ENCODE measurements around the gene TMEM256.
A peak's percentile ranks its signal among the peaks of the same experiment; 100 is the strongest.
"Not testable (repeated sequence)": the region's sequence is repeated elsewhere in the genome, so short reads cannot be mapped to it uniquely, and the experiment has no call there.

TMEM256 gene

GRCh38 chr17:7383371-7383741 is 20.5 kb downstream of the TMEM256 start:
- no peak for DNase-seq (ENCODE audit: low spot score)

DNA sequence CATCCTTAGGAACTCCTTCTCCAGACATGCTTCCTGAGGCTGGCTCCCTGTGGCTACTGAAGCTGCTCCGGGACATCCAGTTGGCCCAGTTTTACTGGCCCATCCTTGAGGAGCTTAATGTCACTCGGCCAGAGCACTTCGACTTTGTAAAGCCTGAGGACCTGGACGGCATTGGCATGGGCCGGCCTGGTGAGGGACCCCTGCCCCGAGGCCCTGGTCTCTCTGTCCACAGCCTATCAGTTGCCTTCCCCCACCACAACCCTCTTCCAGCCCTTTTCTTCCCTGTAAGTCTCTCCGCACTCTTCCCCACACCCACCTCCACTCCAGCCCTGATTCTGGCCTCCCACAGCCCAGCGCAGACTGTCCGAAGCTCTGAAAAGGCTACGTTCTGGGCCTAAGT is 21.0 kb downstream of the TMEM256 start:
- no peak for DNase-seq (ENCODE audit: low spot score)

DNA sequence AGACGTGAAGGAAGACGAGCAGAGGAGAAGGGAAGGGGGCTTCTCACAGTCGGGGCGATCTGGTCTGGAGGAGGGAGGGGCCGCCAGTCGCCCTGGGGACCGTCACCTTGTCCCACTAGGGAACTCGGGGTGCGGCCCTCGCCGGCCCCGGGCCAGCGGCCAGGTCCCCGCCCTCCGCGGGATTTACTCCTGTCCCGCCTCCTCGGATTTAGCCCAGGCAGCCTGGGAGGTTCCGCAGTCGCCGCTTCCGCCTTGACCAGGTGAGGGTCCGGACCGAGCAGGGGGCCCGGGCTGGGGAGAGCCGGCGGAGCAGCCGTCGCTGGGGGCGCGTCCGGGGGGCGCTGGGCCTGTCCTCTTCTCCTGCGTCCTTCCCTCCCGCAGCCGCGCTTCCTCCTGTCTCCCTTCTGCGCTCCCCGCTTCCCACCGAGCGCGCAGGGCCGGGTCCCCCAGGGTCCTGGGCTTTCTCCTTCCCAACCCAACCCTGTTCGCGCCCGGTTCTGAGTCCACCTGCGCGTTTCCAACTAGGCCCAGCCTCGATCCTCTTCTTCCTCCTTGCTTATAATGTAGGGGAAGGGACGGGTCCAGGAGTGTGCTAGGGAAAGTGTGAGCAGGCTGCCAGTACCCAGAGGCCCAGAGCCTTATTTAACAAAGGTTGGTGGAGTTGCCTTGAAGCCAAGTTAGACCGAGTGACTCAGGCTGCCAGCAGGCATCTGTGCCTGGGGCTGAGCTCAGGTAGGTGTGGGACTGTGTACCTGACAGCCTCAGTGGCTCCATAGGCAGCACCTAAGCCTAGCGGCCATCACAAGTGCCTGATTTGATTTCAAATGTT is 22.8 kb downstream of the TMEM256 start, which contains the start of gene TNK1:
TSS of gene TNK1 (plus strand) at position 235 of the 829 bp plus-strand sequence. CDS start 1,838 bp downstream, outside the sequence.
- no peak for DNase-seq (ENCODE audit: low spot score)

GRCh38 chr17:7380321-7380720 is 23.6 kb downstream of the TMEM256 start:
- no peak for DNase-seq (ENCODE audit: low spot score)

DNA sequence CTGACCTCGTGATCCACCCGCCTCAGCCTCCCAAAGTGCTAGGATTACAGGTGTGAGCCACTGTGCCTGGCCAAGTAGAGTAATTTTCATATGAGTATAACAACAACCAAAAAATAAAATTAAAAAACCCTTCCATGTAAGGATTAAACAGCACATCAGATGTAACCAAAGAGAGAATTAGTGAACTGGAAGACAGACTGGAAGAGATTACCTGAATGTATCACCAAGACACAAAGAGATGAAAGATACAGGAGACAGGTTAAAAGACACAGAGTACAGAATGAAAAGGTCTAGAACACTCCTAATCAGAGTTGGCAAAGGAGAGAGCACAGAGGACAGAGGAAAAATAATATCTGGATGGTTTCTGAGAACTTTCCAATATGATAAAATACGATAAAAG is 24.8 kb downstream of the TMEM256 start:
- no peak for DNase-seq (ENCODE audit: low spot score)

- no peak for DNase-seq (ENCODE audit: low spot score)
Measured at GRCh38 chr17:7374353-7374752, 29.5 kb downstream of the TMEM256 start.

DNA sequence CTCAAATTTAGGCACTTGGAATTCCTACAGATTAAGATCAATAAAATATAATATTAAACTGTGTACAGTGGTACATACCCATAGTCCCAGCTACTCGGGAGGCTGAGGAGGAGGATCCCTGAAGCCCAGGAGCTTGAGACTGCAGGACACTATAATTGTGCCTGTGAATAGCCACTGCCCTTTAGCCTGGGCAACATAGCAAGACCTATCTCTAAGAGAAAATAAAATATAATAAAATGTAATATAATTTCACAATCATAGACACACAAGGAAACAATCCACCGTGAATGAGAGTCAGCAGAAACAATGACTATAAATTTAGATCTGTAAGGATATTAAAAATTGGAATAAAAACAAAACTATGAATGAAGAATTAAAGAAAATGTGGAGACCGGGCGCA is 33.0 kb downstream of the TMEM256 start:
- DNase-seq (ENCODE audit: low spot score) = no peak

DNA sequence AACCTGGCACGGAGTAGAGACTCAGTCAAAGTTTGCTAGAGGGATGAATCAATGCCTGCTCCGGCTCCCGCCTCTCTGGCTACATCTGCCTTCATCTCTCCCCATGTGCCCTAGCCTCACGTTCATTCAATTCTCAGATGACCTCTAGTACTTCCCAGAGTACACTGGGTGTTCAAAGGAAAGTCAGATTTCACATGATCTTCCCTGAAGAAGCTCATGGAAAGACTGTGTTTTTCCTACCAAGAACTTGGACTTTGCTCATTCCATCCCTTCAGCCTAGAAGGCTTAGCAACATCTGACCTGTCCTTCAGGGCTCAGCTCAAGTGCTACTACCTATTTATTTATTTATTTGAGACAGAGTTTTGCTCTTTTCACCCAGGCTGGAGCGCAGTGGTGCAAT is 34.1 kb downstream of the TMEM256 start:
- no peak for DNase-seq (ENCODE audit: low spot score)

DNA sequence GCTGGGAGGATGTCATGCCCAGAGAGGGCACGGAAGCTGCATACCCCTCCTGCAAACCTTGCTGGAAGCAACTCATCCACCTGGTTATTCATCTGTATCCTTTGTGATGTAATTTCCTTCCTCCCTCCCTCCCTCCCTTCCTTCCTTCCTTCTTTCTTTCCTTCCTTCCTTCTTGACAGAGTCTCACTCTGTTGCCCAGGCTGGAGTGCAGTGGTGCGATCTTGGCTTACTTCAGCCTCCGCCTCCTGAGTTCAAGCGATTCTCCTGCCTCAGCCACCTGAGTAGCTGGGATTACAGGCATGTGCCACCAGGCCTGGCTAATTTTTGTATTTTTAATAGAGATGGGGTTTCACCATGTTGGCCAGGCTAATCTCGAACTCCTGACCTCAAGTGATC is 35.3 kb downstream of the TMEM256 start:
- not testable (repeated sequence) for DNase-seq (ENCODE audit: low spot score)

GRCh38 chr17:7367918-7368598 is 35.8 kb downstream of the TMEM256 start:
- DNase-seq (ENCODE audit: low spot score) = no peak

DNA sequence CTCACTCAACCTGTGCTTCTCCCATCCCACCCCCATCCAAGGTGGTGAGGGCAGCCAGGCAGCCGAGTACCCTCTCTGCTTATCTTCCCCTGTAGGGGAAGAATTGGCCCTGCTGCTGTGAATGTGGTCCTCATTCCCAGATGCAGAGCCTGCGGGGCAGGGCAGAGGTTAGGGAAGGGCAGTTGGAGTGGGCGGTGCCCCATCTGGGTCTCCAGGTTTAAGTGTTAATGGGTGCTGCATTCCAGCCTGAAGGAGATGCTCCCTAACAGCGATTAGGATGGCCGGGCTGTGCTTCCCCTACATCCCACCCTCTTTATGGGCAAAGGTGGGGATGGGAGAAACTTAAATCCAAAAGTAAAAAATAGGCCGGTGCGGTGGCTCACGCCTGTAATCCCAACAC is 36.8 kb downstream of the TMEM256 start:
- no peak for DNase-seq (ENCODE audit: low spot score)

GRCh38 chr17:7365963-7366362 is 37.9 kb downstream of the TMEM256 start:
- not testable (repeated sequence) for DNase-seq (ENCODE audit: low spot score)

DNA sequence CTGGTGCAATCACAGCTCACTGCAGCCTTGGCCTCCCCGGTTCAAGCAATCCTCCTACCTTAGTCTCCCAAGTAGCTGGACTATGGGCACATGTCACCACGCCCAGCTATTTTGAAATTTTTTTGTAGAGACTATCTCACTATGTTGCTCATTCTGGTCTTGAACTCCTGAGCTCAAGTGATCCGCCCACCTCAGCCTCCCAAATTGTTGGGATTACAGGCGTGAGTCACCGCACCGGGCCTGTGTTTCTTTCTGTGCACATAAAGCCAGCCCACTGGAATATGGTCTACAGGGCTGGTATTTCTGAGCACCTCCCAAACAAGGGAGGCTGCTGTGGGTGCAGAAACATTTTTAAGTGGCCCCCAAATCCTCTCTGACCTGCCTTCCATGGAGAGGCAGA is 40.6 kb downstream of the TMEM256 start:
- no peak for DNase-seq (ENCODE audit: low spot score)

DNA sequence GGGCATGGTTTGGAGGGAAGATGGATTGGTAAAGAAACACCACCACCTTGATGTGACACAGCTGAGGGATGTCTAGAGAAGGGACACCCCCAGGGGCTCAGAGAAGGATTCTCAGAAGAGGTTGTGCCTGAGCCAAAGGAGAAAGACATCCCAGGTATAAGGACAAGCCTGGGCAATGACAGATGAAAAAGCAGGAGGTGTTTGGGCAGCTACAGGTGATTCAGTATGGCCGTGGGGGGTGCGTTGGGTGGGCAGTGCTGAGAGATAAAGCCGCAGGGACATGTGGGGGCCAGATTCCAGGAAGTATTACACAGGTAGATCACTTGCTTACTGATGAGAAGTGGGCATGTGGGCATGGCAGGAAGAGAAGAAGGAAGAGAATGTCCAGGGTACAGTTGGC is 42.0 kb downstream of the TMEM256 start:
- no peak for DNase-seq (ENCODE audit: low spot score)

DNA sequence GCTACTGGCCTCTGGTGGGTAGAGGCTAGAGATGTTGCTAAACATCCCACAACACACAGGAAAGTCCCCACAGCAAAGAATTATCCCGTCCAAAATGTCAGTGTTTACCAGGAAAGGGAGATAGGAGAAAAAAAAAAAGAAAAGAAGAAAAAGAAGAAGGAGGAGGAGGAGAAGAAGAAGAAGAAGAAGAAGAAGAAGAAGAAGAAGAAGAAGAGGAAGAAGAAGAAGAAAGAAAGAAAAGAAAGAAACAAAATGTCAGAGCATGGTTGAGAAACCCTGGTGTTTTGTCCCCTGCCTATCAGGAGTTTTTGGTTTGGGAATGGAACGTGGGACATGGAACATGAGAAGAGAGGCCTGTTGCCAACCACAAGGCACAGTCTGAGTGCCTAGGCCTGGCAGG is 46.5 kb downstream of the TMEM256 start:
- no peak for DNase-seq (ENCODE audit: low spot score)

GRCh38 chr17:7356756-7357155 is 47.1 kb downstream of the TMEM256 start:
- DNase-seq (ENCODE audit: low spot score) = no peak

DNA sequence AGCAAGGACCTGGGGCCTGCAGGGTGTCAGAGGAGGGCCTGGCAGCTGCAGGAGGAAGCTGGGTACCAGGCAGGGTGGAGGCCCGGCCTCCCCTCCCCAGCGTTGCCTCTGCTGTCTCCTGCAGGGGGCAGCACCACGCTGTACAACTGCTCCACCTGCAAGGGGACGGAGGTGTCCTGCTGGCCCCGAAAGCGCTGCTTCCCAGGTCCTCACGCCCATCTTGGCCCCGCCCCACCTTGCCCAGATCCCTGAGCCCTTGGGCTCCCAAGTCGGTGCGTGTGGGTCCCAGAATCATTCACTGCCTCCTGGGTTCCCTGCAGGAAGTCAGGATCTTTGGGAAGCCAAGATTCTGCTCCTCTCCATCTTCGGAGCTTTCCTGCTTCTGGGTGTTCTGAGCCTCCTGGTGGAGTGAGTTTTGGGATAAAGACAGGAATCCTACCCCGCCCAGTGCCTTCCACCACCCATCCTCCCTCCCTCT is 47.8 kb downstream of the TMEM256 start:
- DNase-seq (ENCODE audit: low spot score) = peak; percentile 88

DNA sequence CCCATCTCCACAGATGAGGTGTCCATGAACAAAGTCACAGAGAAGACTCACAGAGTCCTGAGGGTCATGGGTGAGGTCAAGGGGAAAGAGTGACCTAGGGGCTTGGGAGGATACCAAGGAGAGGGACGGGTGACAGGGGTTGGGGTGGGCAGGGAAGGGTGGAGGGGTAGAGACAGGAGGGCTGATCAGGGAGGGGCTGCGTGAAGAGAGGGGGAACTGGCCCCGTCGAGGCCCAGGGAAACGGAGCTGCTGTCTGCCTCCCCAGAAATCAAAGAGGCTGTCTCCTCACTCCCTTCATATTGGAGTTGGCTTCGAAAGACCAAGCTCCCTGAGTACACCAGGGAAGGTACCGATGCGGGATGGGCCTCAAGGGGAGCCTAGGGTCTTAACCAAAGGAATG is 48.3 kb downstream of the TMEM256 start:
- DNase-seq (ENCODE audit: low spot score) = no peak

- DNase-seq (ENCODE audit: low spot score) = no peak
Measured at GRCh38 chr17:7355053-7355452, 48.8 kb downstream of the TMEM256 start, which contains the start of gene TMEM95. TMEM95 (plus strand) TSS chr17:7355156; CDS start chr17:7355205, 49 bp downstream.

- DNase-seq (ENCODE audit: low spot score) = peak; percentile 74
Measured at GRCh38 chr17:7354262-7354843, 49.5 kb downstream of the TMEM256 start.
